ENCODE measurements around the gene MN1.

The MN1 gene

GRCh38 chr22:27709919-27710675 lies 91.5 kb downstream of the MN1 start:
- DNase-seq = no peak

DNA sequence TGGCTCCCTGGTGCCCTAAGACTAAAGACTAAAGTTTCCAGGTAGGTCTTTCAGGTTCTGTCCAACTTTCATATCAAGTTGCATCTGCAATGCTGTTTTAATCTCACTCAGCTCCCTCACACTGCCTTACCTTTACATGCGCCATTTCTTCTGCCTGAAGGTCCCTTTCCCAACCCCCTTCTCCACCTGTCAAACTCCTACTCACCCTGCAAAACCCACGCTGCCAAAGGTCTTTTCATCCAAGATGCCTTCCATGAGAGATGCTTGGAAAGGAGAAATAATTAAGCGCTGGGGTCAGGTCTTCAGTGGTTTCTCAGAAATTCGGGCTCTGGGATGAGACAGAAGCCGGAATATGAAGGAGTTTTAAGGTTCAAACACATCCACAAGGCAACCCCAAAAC lies 95.1 kb downstream of the MN1 start:
- DNase-seq = no peak

- DNase-seq = no peak
These were observed 96.0 kb downstream of the MN1 start for GRCh38 chr22:27705408-27706080.

GRCh38 chr22:27704581-27704980 lies 97.0 kb downstream of the MN1 start:
- DNase-seq = no peak

GRCh38 chr22:27699383-27700019 lies 102.1 kb downstream of the MN1 start:
- DNase-seq = no peak

DNA sequence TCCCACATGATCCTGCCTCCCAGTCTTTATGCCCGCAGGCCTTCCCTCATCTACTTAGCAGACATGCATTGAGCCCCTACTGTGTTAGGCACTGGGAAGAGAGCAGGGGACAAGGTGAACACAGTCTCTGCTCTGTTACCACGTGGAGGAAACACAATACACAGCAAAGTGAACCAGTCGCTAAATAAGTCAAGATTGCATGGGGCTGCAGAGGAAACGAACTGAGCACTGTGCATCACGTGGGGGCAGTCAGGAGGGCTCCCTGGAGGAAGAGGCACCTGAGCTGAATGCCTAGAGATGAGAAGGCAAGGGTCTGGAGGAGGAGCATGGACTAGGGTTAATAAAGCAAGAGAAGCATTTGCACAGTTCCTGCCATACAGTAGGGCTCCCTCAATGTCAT lies 102.7 kb downstream of the MN1 start:
- no peak for DNase-seq
